OCI-LY1 (cell line): ENCODE measurements around the gene CAB39.

Experiments
- H2AFZ ChIP-seq: fragments of 200-600 bp; sonication (generic), shearing (Covaris generic); 2 replicates; pipeline ENCODE4 v1.6.0; 2014; ENCODE audit warnings: antibody characterized with exemption, mild to moderate bottlenecking, low read length
- H3F3A ChIP-seq: fragments of 200-600 bp; sonication (generic), shearing (Covaris generic); 2 replicates; pipeline ENCODE4 v1.6.0; 2014; ENCODE audit warnings: mild to moderate bottlenecking, antibody characterized with exemption, low read length, moderate library complexity; ENCODE audit not compliant: insufficient read depth
- H3K27ac ChIP-seq: fragments of 200-600 bp; sonication (generic); 2 replicates; pipeline ENCODE4 v1.5.1; 2014; ENCODE audit warnings: low read length, mixed run types, mild to moderate bottlenecking, low read depth; ENCODE audit not compliant: poor library complexity, severe bottlenecking
- H3K27me3 ChIP-seq: fragments of 200-600 bp; sonication (generic); 2 replicates; pipeline ENCODE4 v1.6.0; 2014; ENCODE audit warnings: antibody characterized with exemption, mild to moderate bottlenecking, low read length, moderate library complexity; ENCODE audit not compliant: insufficient read depth
- H3K36me3 ChIP-seq: fragments of 200-600 bp; sonication (generic); 2 replicates; pipeline ENCODE4 v1.6.1; 2014; ENCODE audit warnings: mild to moderate bottlenecking, antibody characterized with exemption, low read length, moderate library complexity, mixed read lengths; ENCODE audit not compliant: insufficient read depth
- H3K4me1 ChIP-seq: fragments of 200-600 bp; sonication (generic); 2 replicates; pipeline ENCODE4 v1.5.1; 2014; ENCODE audit warnings: mild to moderate bottlenecking, low read length, moderate library complexity; ENCODE audit not compliant: insufficient read depth, severe bottlenecking
- H3K4me2 ChIP-seq: fragments of 200-600 bp; sonication (generic), shearing (Covaris generic); 2 replicates; pipeline ENCODE4 v1.6.1; 2014; ENCODE audit warnings: low read length
- H3K4me3 ChIP-seq: fragments of 200-600 bp; sonication (generic); 2 replicates; pipeline ENCODE4 v1.5.1; 2014; ENCODE audit warnings: low read length, low read depth, mild to moderate bottlenecking, mixed read lengths; ENCODE audit not compliant: poor library complexity, severe bottlenecking
- H3K79me2 ChIP-seq: fragments of 200-600 bp; shearing (Covaris generic); 2 replicates; pipeline ENCODE4 v1.6.1; 2016; ENCODE audit warnings: mixed run types, low read length, mixed read lengths; ENCODE audit not compliant: insufficient read depth
- H3K9ac ChIP-seq: fragments of 200-600 bp; sonication (generic), shearing (Covaris generic); 2 replicates; pipeline ENCODE4 v1.6.1; 2014; ENCODE audit warnings: mild to moderate bottlenecking, low read length, mixed read lengths
- H3K9me2 ChIP-seq: fragments of 200-600 bp; sonication (generic), shearing (Covaris generic); 2 replicates; pipeline ENCODE4 v1.6.1; 2014; ENCODE audit warnings: low read depth, mild to moderate bottlenecking, low read length, mixed read lengths
- H3K9me3 ChIP-seq: fragments of 200-600 bp; shearing (Covaris generic); 2 replicates; pipeline ENCODE4 v1.6.1; 2014; ENCODE audit warnings: low read length, mixed read lengths
- H4K20me1 ChIP-seq: fragments of 200-600 bp; sonication (generic), shearing (Covaris generic); 2 replicates; pipeline ENCODE4 v1.6.0; 2016; ENCODE audit warnings: mild to moderate bottlenecking, low read length; ENCODE audit not compliant: insufficient read depth
- CTCF ChIP-seq: fragments of 200-600 bp; sonication (generic), shearing (Covaris generic); IDR thresholded peaks from 2 replicates; pipeline ENCODE4 v1.5.1; 2017; ENCODE audit warnings: mild to moderate bottlenecking, antibody characterized with exemption, low read length, moderate library complexity, mixed read lengths
- EZH2 ChIP-seq: fragments of 200-600 bp; sonication (generic), shearing (Covaris generic); IDR thresholded peaks from 2 replicates; pipeline ENCODE4 v1.8.0; 2017; ENCODE audit warnings: borderline replicate concordance, mixed run types, mild to moderate bottlenecking, antibody characterized with exemption, low read length, moderate library complexity, mixed read lengths

CAB39 gene

GRCh38 chr2:230762317-230762896, 49.8 kb downstream of the CAB39 start:
- Histone ChIP-seq H3K79me2 (peaks cover 19% of the 10 kb centered on the region), H3F3A (no peaks in the 10 kb centered on the region), H3K9me3 (no peaks in the 10 kb centered on the region), H3K27ac (no peak overlapping the region), H3K27me3 (no peaks in the 10 kb centered on the region), H3K4me3 (no peak overlapping the region), H2AFZ (no peak overlapping the region), H3K9me2 (no peaks in the 10 kb centered on the region), H4K20me1 (no peaks in the 10 kb centered on the region), H3K4me2 (no peak overlapping the region), H3K36me3 (peaks cover 72% of the 10 kb centered on the region), H3K4me1 (no peaks in the 10 kb centered on the region), H3K9ac (no peak overlapping the region)
- TF ChIP-seq CTCF (peak; percentile 74), EZH2 (no peak)

- Histone ChIP-seq H3K4me1 (no peaks in the 10 kb centered on the region), H3K79me2 (peaks cover 5% of the 10 kb centered on the region; the same call in 1 of the 2 replicates), H3K4me3 (no peak overlapping the region), H3K9me2 (no peaks in the 10 kb centered on the region), H3K9me3 (no peaks in the 10 kb centered on the region), H3K36me3 (peaks cover 91% of the 10 kb centered on the region), H3K27me3 (no peaks in the 10 kb centered on the region), H3K4me2 (no peak overlapping the region), H3K9ac (no peak overlapping the region), H4K20me1 (no peaks in the 10 kb centered on the region), H2AFZ (no peak overlapping the region), H3F3A (no peaks in the 10 kb centered on the region), H3K27ac (no peak overlapping the region)
- TF ChIP-seq CTCF (no peak), EZH2 (no peak)
Measured at GRCh38 chr2:230764346-230764745, 51.7 kb downstream of the CAB39 start.

GRCh38 chr2:230765611-230766300, 53.1 kb downstream of the CAB39 start:
- no peaks in the 10 kb centered on the region for H3K9me2 ChIP-seq
- no peaks in the 10 kb centered on the region for H4K20me1 ChIP-seq
- H3K9me3 ChIP-seq, result no peaks in the 10 kb centered on the region
- no peaks in the 10 kb centered on the region for H3K27me3 ChIP-seq
- no peak overlapping the region for H3K4me3 ChIP-seq
- TF ChIP-seq EZH2 (no peak), CTCF (no peak)
- no peak overlapping the region for H2AFZ ChIP-seq
- no peaks in the 10 kb centered on the region for H3F3A ChIP-seq
- no peak overlapping the region for H3K4me2 ChIP-seq
- H3K36me3 ChIP-seq, result peaks cover 84% of the 10 kb centered on the region
- no peak overlapping the region for H3K9ac ChIP-seq
- H3K79me2 ChIP-seq, result no peaks in the 10 kb centered on the region; the same call in 1 of the 2 replicates
- H3K27ac ChIP-seq, result no peak overlapping the region
- H3K4me1 ChIP-seq, result no peaks in the 10 kb centered on the region
